A673 (cell line): ENCODE data around the gene PPP1R14B. TPM values are rescaled to one million over a fixed set of nuclear protein-coding genes. Genes with fewer than 3 reads are reported as not detected.

Source experiments
- BruUV-seq: library from RNA; stranded (reverse); fragments of 400-500 nt; replicated peaks from 2 replicates; lab custom pipeline; 2021; lab: Mats Ljungman, UMichigan
- CTCF ChIA-PET: fragments of 300-600 bp; sonication (Branson Sonifier 250); formaldehyde crosslinking; loops from one replicate; lab custom pipeline; 2022; ENCODE audit warnings: antibody characterized with exemption; lab: Charles Lee
- POLR2A ChIA-PET: fragments of 300-600 bp; sonication (Branson Sonifier 250); formaldehyde crosslinking; loops from one replicate; lab custom pipeline; 2022; ENCODE audit warnings: antibody characterized with exemption; ENCODE audit not compliant: low non-redundant PET; lab: Charles Lee
- DNase-seq: peaks from one replicate; pipeline ENCODE4 v3.0.0-alpha.2; 2015; ENCODE audit warnings: low spot score
- H3K27ac ChIP-seq: fragments of 200-600 bp; sonication (generic); 2 replicates; pipeline ENCODE4 v1.5.1; 2016; ENCODE audit warnings: mixed run types, low read depth, mild to moderate bottlenecking, mixed read lengths, antibody characterized with exemption, low read length; ENCODE audit not compliant: poor library complexity, severe bottlenecking
- H3K27me3 ChIP-seq: fragments of 200-600 bp; sonication (generic); replicated peaks from 2 replicates; pipeline ENCODE4 v1.6.1; 2017; ENCODE audit warnings: mixed run types, low read depth, mild to moderate bottlenecking, mixed read lengths, antibody characterized with exemption, low read length; ENCODE audit not compliant: insufficient read depth, poor library complexity
- H3K36me3 ChIP-seq: fragments of 200-600 bp; sonication (generic); 2 replicates; pipeline ENCODE4 v1.6.1; 2016; ENCODE audit warnings: mixed run types, mild to moderate bottlenecking, mixed read lengths, antibody characterized with exemption, low read length; ENCODE audit not compliant: insufficient read depth, poor library complexity, severe bottlenecking
- H3K4me1 ChIP-seq: fragments of 200-600 bp; sonication (generic); 2 replicates; pipeline ENCODE4 v1.6.1; 2017; ENCODE audit warnings: mixed run types, mild to moderate bottlenecking, mixed read lengths, antibody characterized with exemption, low read length; ENCODE audit not compliant: insufficient read depth, poor library complexity, severe bottlenecking
- H3K4me3 ChIP-seq: fragments of 200-600 bp; sonication (generic); 2 replicates; pipeline ENCODE4 v1.5.1; 2016; ENCODE audit warnings: low read depth, mixed run types, mild to moderate bottlenecking, mixed read lengths, low read length; ENCODE audit not compliant: poor library complexity, severe bottlenecking
- H3K9me3 ChIP-seq: fragments of 200-600 bp; sonication (generic); 2 replicates; pipeline ENCODE4 v1.6.1; 2016; ENCODE audit warnings: mixed run types, low read depth, mild to moderate bottlenecking, mixed read lengths, antibody characterized with exemption, low read length; ENCODE audit not compliant: poor library complexity, severe bottlenecking
- CTCF ChIP-seq: fragments of 300-800, 200-600 bp; sonication (generic); conservative IDR thresholded peaks from 2 replicates; pipeline ENCODE4 v1.5.1; 2017; ENCODE audit warnings: low read depth, mild to moderate bottlenecking, antibody characterized with exemption, low read length, moderate library complexity, mixed read lengths
- EZH2 ChIP-seq: fragments of 200-600 bp; sonication (generic); IDR thresholded peaks from 2 replicates; pipeline ENCODE4 v1.6.1; 2017; ENCODE audit warnings: borderline replicate concordance, low read depth, mild to moderate bottlenecking, mixed read lengths, antibody characterized with exemption, low read length; ENCODE audit not compliant: poor library complexity, severe bottlenecking
- intact Hi-C: fragments of 100-400 bp; cut with micrococcal nuclease; formaldehyde crosslinking; loops from one replicate; pipeline ENCODE4 v1.10.0; 2022; ENCODE audit not compliant: unreplicated experiment
- total RNA-seq: library from RNA; stranded (reverse); gene quantifications from 2 replicates; pipeline ENCODE4 v1.2.3, GENCODE V29; 2021

PPP1R14B gene
- total RNA-seq, 1 experiment from 2014 or later, result 378 TPM

DNA sequence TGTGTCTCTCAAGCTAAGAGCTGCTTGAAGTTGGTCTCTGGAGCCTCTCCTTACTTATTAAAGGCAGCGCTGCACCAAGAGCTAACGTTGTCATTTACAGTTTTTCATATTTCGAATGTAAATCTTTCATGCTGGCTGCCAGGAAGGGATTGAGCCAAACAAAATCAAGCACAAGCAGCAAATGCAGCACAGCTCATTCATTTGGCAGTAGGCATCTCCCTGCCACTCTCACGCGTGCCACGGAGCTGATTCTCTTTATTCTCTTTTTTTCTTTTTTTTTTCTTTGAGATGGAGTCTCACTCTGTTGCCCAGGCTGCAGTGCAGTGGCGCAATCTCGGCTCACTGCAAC lies 13.8 kb downstream of the PPP1R14B start:
- intact Hi-C loops, result no loop called here
- no TSS peak for BruUV-seq
- Histone ChIP-seq H3K27ac (peak overlapping the region; percentile 21), H3K36me3 (peaks cover 9% of the 10 kb centered on the region), H3K9me3 (no peaks in the 10 kb centered on the region), H3K4me3 (no peak overlapping the region), H3K27me3 (no peaks in the 10 kb centered on the region), H3K4me1 (peaks cover 18% of the 10 kb centered on the region)
- no peak for DNase-seq
- TF ChIP-seq CTCF (no peak), EZH2 (no peak)
- ChIA-PET POLR2A (no interaction called here), CTCF (interaction anchor here (0.6 to 0.8 kb wide), 2 partner anchors 20 to 28 kb away, joined by 3 to 5 read pairs; no protein-coding TSS in a partner anchor)

GRCh38 chr11:64232182-64232966 lies 14.4 kb downstream of the PPP1R14B start:
- Histone ChIP-seq H3K4me3 (no peak overlapping the region), H3K27me3 (no peaks in the 10 kb centered on the region), H3K27ac (peak overlapping the region; percentile 37), H3K9me3 (no peaks in the 10 kb centered on the region), H3K4me1 (peaks cover 21% of the 10 kb centered on the region), H3K36me3 (peaks cover 4% of the 10 kb centered on the region)
- POLR2A ChIA-PET, result no interaction called here
- no TSS peak for BruUV-seq
- DNase-seq, result no peak
- CTCF ChIA-PET, result interaction anchor here (0.8 kb wide), 1 partner anchor 28 kb away, joined by 5 read pairs; no protein-coding TSS in a partner anchor
- intact Hi-C loops, result no loop called here
- TF ChIP-seq CTCF (no peak), EZH2 (no peak)

- no peak overlapping the region for H3K4me3 ChIP-seq
- peaks cover 27% of the 10 kb centered on the region for H3K4me1 ChIP-seq
- no peak for TF ChIP-seq EZH2
- no peak for TF ChIP-seq CTCF
- ChIA-PET POLR2A (no interaction called here), CTCF (no interaction called here)
- BruUV-seq, result no TSS peak
- peak overlapping the region; percentile 37 for H3K27ac ChIP-seq
- DNase-seq, result no peak
- no peaks in the 10 kb centered on the region for H3K36me3 ChIP-seq
- H3K9me3 ChIP-seq, result no peaks in the 10 kb centered on the region
- intact Hi-C loops, result no loop called here
- H3K27me3 ChIP-seq, result no peaks in the 10 kb centered on the region
Observed at GRCh38 chr11:64231546-64231945, 15.2 kb downstream of the PPP1R14B start.
